Measurements from ENCODE around the gene UBAP2L.

UBAP2L gene

DNA sequence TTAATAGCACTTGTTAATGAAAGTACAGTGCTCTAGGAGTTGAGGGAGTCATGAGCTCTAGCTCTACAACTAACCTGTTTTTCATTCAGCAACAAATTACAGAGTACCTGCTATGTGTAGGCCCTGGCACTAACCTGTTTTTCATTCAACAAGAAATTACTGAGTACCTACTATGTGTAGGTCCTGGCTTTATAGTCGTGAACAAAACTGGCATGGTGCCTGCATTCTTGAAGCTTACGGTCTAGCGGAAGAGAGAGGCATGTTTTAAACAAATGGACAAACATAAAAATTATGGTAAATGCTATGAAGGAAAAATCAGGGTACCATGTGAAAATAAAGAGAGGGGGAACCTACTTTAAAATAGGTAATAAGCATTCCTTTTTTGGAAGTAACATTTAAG is 2.2 kb upstream of the UBAP2L start:
- H3K9ac ChIP-seq (ENCODE audit: low read depth, low read length): peak overlapping the region; percentile 81
- H3K36me3 ChIP-seq (ENCODE audit: insufficient read depth, low read length): peaks cover 47% of the 10 kb centered on the region
- peaks cover 89% of the 10 kb centered on the region for H3K79me2 ChIP-seq (ENCODE audit: insufficient read depth, low read length)
- H3K4me3 ChIP-seq (ENCODE audit: low read depth in 1 of 2, low read length in 2 of 2): peak overlapping the region in 1 of 2 experiments; percentile 72; a peak in 3 of 4 replicates
- H3K9me3 ChIP-seq (ENCODE audit: insufficient read depth, low read length, severe bottlenecking): no peaks in the 10 kb centered on the region
- peak overlapping the region; percentile 87 for H3K4me2 ChIP-seq (ENCODE audit: insufficient read depth, low read length)
- H4K20me1 ChIP-seq (ENCODE audit: insufficient read depth, low read length): peaks cover 22% of the 10 kb centered on the region; the same call in 1 of the 2 replicates
- peaks cover 44% of the 10 kb centered on the region for H3K4me1 ChIP-seq (ENCODE audit: insufficient read depth, low read length)
- TF ChIP-seq CTCF (IDR thresholded peaks at IDR 0.05; ENCODE audit: borderline replicate concordance, extremely low read depth, low read length, poor library complexity, severe bottlenecking) (no peak), EZH2 (IDR thresholded peaks at IDR 0.05; ENCODE audit: borderline replicate concordance, low read depth, low read length, severe bottlenecking) (no peak)
- H3K27ac ChIP-seq (ENCODE audit: low read length): peak overlapping the region; percentile 88
- H2AFZ ChIP-seq (ENCODE audit: low read depth, low read length): no peak overlapping the region
- no peaks in the 10 kb centered on the region for H3K27me3 ChIP-seq (ENCODE audit: insufficient read depth, low read length, poor library complexity)
- DNase-seq: no peak
- ATAC-seq (ENCODE audit: insufficient read depth, low read depth): no peak

DNA sequence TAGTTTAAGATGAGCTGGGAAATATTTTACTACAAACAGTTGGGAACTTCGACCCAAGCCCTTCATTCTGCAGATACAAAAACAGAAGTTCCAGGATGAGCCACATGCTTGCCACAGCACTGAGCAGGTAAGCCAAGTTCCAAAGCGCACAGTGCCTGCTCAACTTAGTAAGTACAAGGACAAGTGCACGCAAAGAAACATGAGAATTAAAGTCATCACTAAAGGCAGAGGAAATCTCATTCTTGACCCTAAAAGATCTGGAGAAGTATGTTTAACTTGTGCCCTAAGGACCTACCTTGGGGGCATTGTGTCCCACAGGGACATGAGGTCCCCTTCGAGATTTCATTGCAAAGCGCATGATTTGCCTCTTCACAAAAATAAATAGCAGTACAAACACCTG is 1.2 kb upstream of the UBAP2L start:
- peak overlapping the region; percentile 81 for H3K9ac ChIP-seq (ENCODE audit: low read depth, low read length)
- no peaks in the 10 kb centered on the region for H3K9me3 ChIP-seq (ENCODE audit: insufficient read depth, low read length, severe bottlenecking)
- H3K27me3 ChIP-seq (ENCODE audit: insufficient read depth, low read length, poor library complexity): no peaks in the 10 kb centered on the region
- peaks cover 92% of the 10 kb centered on the region for H3K79me2 ChIP-seq (ENCODE audit: insufficient read depth, low read length)
- peak overlapping the region; percentile 87 for H3K4me2 ChIP-seq (ENCODE audit: insufficient read depth, low read length)
- peak overlapping the region; percentile 63 to 72 for H3K4me3 ChIP-seq (ENCODE audit: low read depth in 1 of 2, low read length in 2 of 2)
- peaks cover 46% of the 10 kb centered on the region for H3K36me3 ChIP-seq (ENCODE audit: insufficient read depth, low read length)
- H3K4me1 ChIP-seq (ENCODE audit: insufficient read depth, low read length): peaks cover 53% of the 10 kb centered on the region
- TF ChIP-seq EZH2 (IDR thresholded peaks at IDR 0.05; ENCODE audit: borderline replicate concordance, low read depth, low read length, severe bottlenecking) (no peak), CTCF (IDR thresholded peaks at IDR 0.05; ENCODE audit: borderline replicate concordance, extremely low read depth, low read length, poor library complexity, severe bottlenecking) (no peak)
- no peak overlapping the region for H2AFZ ChIP-seq (ENCODE audit: low read depth, low read length)
- no peak for ATAC-seq (ENCODE audit: insufficient read depth, low read depth)
- no peak for DNase-seq
- H4K20me1 ChIP-seq (ENCODE audit: insufficient read depth, low read length): peaks cover 29% of the 10 kb centered on the region; the same call in 1 of the 2 replicates
- peak overlapping the region; percentile 88 for H3K27ac ChIP-seq (ENCODE audit: low read length)

GRCh38 chr1:154220970-154221277 is 169 bp downstream of the UBAP2L start:
- H3K4me2 ChIP-seq (ENCODE audit: insufficient read depth, low read length): peak overlapping the region; percentile 88
- peaks cover 43% of the 10 kb centered on the region; the same call in 1 of the 2 replicates for H4K20me1 ChIP-seq (ENCODE audit: insufficient read depth, low read length)
- no peak for DNase-seq
- peak overlapping the region; percentile 93 for H3K9ac ChIP-seq (ENCODE audit: low read depth, low read length)
- peaks cover 98% of the 10 kb centered on the region for H3K79me2 ChIP-seq (ENCODE audit: insufficient read depth, low read length)
- H3K4me1 ChIP-seq (ENCODE audit: insufficient read depth, low read length): peaks cover 63% of the 10 kb centered on the region
- H3K9me3 ChIP-seq (ENCODE audit: insufficient read depth, low read length, severe bottlenecking): no peaks in the 10 kb centered on the region
- peak overlapping the region; percentile 83 to 89 for H3K4me3 ChIP-seq (ENCODE audit: low read depth in 1 of 2, low read length in 2 of 2)
- H3K36me3 ChIP-seq (ENCODE audit: insufficient read depth, low read length): peaks cover 56% of the 10 kb centered on the region
- no peak for ATAC-seq (ENCODE audit: insufficient read depth, low read depth)
- H3K27me3 ChIP-seq (ENCODE audit: insufficient read depth, low read length, poor library complexity): no peaks in the 10 kb centered on the region
- H3K27ac ChIP-seq (ENCODE audit: low read length): peak overlapping the region; percentile 92
- peak overlapping the region; percentile 57 for H2AFZ ChIP-seq (ENCODE audit: low read depth, low read length)
- TF ChIP-seq CTCF (IDR thresholded peaks at IDR 0.05; ENCODE audit: borderline replicate concordance, extremely low read depth, low read length, poor library complexity, severe bottlenecking) (no peak), EZH2 (IDR thresholded peaks at IDR 0.05; ENCODE audit: borderline replicate concordance, low read depth, low read length, severe bottlenecking) (no peak)
